ENCODE measurements around the gene EGFR.

The EGFR gene

DNA sequence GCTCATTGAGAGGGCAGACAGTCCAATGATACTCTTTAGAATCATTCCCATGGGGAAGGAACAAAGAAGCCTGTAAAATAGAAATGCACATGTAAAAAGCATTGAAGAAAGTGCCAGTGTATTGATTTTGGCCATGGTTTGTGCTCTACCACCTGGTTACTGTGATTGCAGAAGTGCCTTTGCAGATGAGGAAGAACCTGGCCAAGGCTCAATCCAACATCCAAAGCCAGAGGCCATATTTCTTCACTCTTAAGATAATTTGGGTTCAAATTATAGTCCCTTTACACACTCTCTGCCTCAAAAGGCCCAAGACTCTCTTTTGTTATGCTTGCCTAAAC is 122.1 kb downstream of the EGFR start:
- TF ChIP-seq, protein P1, sequence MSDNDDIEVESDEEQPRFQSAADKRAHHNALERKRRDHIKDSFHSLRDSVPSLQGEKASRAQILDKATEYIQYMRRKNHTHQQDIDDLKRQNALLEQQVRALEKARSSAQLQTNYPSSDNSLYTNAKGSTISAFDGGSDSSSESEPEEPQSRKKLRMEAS (IDR thresholded peaks at IDR 0.05; ENCODE audit: low read depth, low read length): no peak
- no peak for TF ChIP-seq POLR2A (IDR thresholded peaks at IDR 0.05; ENCODE audit: extremely low read depth, insufficient read length)
- TF ChIP-seq CTCF (IDR thresholded peaks at IDR 0.05; ENCODE audit: low read depth, low read length): no peak
- no peak for TF ChIP-seq MYC (IDR thresholded peaks at IDR 0.05; ENCODE audit: low read depth, low read length)
- no peak for DNase-seq (ENCODE audit: low read depth)
- H3K4me3 ChIP-seq (ENCODE audit: low read depth, low read length): no peak overlapping the region

GRCh38 chr7:55142919-55143600 is 124.2 kb downstream of the EGFR start:
- no peak for TF ChIP-seq CTCF (IDR thresholded peaks at IDR 0.05; ENCODE audit: low read depth, low read length)
- no peak for DNase-seq (ENCODE audit: low read depth)
- no peak overlapping the region for H3K4me3 ChIP-seq (ENCODE audit: low read depth, low read length)

DNA sequence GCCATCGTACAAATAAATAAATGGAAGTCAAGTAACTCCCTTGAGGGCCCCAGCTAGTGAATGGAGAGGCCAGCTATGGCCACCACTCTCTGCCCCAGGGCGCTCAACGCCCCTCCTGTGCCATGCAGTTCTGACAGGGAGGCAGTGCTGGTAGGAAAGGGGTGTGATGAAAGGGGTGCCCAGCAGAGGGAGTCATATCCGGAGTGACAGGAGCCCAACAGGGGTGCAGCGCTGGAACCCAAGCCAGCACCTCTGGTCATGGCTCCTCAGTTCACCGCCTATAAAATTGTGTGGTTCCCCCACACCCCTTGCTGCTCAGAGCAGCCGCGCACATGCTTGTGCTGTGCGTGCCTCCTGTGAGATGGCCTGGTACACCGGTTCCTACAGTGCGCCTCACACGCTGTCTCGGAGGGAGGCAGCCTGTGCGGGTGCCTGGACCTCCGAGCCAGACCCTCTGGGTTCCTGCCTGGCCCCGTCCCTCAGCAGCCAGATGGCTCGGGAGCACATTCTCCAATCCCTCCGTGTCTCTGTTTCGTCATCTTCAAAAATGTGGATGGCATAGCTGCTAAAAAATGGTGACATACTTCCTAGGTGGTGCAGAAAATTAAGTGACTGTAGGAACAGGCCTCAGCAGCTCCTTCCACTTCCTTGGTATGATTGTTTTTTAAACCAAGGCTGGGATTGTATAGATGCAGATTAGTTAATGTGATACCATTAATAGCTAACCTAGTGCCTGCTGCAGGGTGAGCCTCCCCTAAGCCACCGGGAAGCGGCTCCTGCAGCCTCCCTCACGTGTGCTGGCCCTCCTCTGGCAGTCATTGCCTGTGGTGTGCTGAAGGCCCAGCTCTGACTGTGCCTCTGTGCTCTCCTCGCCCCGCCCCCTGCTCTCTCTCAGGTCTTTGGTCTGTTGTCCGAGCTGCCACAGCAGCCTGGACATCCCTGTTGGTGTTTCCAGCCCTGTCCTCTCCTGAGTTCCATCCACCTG is 125.8 kb downstream of the EGFR start:
- DNase-seq (ENCODE audit: low read depth): peak; percentile 35
- TF ChIP-seq CTCF (IDR thresholded peaks at IDR 0.05; ENCODE audit: low read depth, low read length) (peak; percentile 51), MYC (IDR thresholded peaks at IDR 0.05; ENCODE audit: low read depth, low read length) (no peak), POLR2A (IDR thresholded peaks at IDR 0.05; ENCODE audit: extremely low read depth, insufficient read length) (no peak)
- TF ChIP-seq, protein P1 (IDR thresholded peaks at IDR 0.05; ENCODE audit: low read depth, low read length): no peak
- H3K4me3 ChIP-seq (ENCODE audit: low read depth, low read length): no peak overlapping the region

DNA sequence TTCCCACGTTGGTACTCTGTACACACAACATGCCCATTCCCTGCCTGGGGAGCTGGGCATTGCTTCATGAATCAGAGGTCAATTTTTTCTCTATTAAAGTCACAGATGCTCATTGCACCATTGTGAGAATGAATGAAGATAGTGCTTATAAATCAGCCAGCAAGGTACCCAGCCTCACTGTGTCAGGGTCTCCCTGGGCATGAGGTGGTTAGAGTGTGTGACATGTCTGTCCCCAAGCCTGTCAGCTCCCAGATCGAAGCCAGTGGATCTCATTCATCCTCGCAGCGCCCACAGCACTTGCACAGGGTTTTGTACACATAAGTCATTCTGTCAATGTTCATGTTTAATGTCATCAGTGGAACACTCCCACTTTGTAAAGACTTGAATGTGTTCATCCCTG is 126.8 kb downstream of the EGFR start:
- DNase-seq (ENCODE audit: low read depth): no peak
- TF ChIP-seq, protein P1 (IDR thresholded peaks at IDR 0.05; ENCODE audit: low read depth, low read length): no peak
- no peak for TF ChIP-seq POLR2A (IDR thresholded peaks at IDR 0.05; ENCODE audit: extremely low read depth, insufficient read length)
- H3K4me3 ChIP-seq (ENCODE audit: low read depth, low read length): no peak overlapping the region

DNA sequence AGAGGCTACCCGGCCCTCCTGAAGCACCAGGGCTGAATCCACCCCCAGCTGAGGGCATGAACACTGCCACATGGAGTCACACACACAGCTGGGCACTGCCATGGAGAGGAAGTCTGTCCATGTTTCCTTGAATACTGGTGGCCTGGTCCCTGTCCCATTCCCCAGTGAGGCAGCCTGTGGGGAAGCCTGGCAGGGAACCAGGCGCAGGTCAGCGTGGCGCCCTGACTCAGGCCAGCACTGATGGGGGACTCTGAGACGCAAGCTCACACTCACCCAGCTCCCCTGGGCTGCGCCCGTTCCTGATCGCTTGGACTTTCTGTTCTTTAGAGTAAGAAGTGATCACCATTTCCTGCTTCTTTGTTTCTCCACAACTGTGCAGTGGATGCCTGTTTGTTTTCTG is 128.3 kb downstream of the EGFR start:
- no peak for DNase-seq (ENCODE audit: low read depth)
- H3K4me3 ChIP-seq (ENCODE audit: low read depth, low read length): no peak overlapping the region
- TF ChIP-seq POLR2A (IDR thresholded peaks at IDR 0.05; ENCODE audit: extremely low read depth, insufficient read length) (no peak), CTCF (IDR thresholded peaks at IDR 0.05; ENCODE audit: low read depth, low read length) (no peak), MYC (IDR thresholded peaks at IDR 0.05; ENCODE audit: low read depth, low read length) (no peak)
- TF ChIP-seq, protein P1 (IDR thresholded peaks at IDR 0.05; ENCODE audit: low read depth, low read length): no peak

GRCh38 chr7:55147736-55148135 is 128.9 kb downstream of the EGFR start:
- TF ChIP-seq CTCF (IDR thresholded peaks at IDR 0.05; ENCODE audit: low read depth, low read length): no peak
- TF ChIP-seq, protein P1 (IDR thresholded peaks at IDR 0.05; ENCODE audit: low read depth, low read length): no peak
- no peak for TF ChIP-seq MYC (IDR thresholded peaks at IDR 0.05; ENCODE audit: low read depth, low read length)
- TF ChIP-seq POLR2A (IDR thresholded peaks at IDR 0.05; ENCODE audit: extremely low read depth, insufficient read length): no peak
- no peak overlapping the region for H3K4me3 ChIP-seq (ENCODE audit: low read depth, low read length)
- DNase-seq (ENCODE audit: low read depth): no peak
